ENCODE results near the gene FAM83C. TPM values are rescaled to one million over a fixed set of nuclear protein-coding genes. Genes with fewer than 3 reads are reported as not detected.

FAM83C gene
- total and polyA plus RNA-seq, 9 of the 15 experiments (the other 6 are each of a cell fraction or from before 2014, with no cell fraction given), result not detected

DNA sequence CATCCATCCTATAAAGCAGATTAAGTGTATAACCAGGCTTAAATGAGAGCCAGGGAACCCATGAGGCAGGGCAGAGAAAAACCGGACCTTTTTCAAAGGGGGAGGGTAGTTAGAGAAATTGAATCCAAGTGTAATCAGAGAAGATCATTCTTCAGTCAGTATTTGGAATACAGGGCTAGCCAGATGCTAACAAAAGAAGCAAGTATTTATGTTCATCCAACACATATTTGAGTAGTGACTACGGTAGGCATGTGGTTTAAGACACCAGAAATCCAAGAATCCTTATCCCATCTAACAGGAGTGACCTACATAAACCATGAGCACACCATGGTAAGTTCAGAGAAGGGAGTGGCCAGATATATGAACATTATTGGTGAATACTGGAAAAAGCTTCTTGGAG, 46.8 kb upstream of the FAM83C start:
- Histone ChIP-seq H3K9ac (ENCODE audit: insufficient read depth in 1 of 2, low read depth in 2 of 2, low read length in 2 of 2) (no peak overlapping the region), H3K36me3 (ENCODE audit: control insufficient read depth, insufficient read depth, low read length) (peaks cover 30% of the 10 kb centered on the region; the same call in 2 of the 3 replicates), H3K79me2 (ENCODE audit: control insufficient read depth, insufficient read depth, low read length) (0 out of 3 replicates have a peak, but pooled peaks cover 1% of the 10 kb centered on the region), H3K9me1 (ENCODE audit: control insufficient read depth, insufficient read depth, low read length) (no peaks in the 10 kb centered on the region), H3K9me3 (replicated peaks; ENCODE audit: control insufficient read depth, insufficient read depth, low read depth, low read length) (no peaks in the 10 kb centered on the region), H3K4me3 (no peak overlapping the region), H3K27me3 (ENCODE audit: control insufficient read depth in 2 of 2, insufficient read depth in 2 of 2, low read length in 2 of 2) (no peaks in the 10 kb centered on the region), H4K20me1 (replicated peaks; ENCODE audit: control insufficient read depth, insufficient read depth, low read length) (no peaks in the 10 kb centered on the region), H3K27ac (ENCODE audit: extremely low read depth, low read depth, low read length) (no peak overlapping the region), H3K4me2 (ENCODE audit: insufficient read depth, low read length) (no peak overlapping the region), H3K4me1 (replicated peaks in 1 of 2; ENCODE audit: control insufficient read depth in 2 of 2, insufficient read depth in 2 of 2, low read length in 2 of 2) (peaks cover 0 to 23% of the 10 kb centered on the region in 2 experiments; a peak in 3 of 5 replicates), H2AFZ (ENCODE audit: low read depth, low read length) (no peak overlapping the region)
- 76% methylated on average over 2 of the region's 2 CpGs for WGBS (ENCODE audit: insufficient coverage, low coverage, missing lambda C conversion rate)
- no TSS peak for BruUV-seq (replicated peaks)
- ChIA-PET CTCF (ENCODE audit: low intra/inter-chr PET ratio) (interaction anchor here (0.5 kb wide), 1 partner anchor 615 kb away, joined by 3 read pairs; the partner anchor contains the start of gene SCAND1), POLR2A (interaction anchor here (0.7 kb wide), 1 partner anchor 514 kb away, joined by 4 read pairs; no protein-coding TSS in a partner anchor)
- no peak for TF ChIP-seq NELFE (IDR thresholded peaks at IDR 0.05; ENCODE audit: insufficient read depth, insufficient read length)
- TF ChIP-seq, protein P1, sequence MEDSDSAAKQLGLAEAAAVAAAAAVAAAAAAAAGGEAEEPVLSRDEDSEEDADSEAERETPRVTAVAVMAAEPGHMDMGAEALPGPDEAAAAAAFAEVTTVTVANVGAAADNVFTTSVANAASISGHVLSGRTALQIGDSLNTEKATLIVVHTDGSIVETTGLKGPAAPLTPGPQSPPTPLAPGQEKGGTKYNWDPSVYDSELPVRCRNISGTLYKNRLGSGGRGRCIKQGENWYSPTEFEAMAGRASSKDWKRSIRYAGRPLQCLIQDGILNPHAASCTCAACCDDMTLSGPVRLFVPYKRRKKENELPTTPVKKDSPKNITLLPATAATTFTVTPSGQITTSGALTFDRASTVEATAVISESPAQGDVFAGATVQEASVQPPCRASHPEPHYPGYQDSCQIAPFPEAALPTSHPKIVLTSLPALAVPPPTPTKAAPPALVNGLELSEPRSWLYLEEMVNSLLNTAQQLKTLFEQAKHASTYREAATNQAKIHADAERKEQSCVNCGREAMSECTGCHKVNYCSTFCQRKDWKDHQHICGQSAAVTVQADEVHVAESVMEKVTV (CRISPR knock-in tag; IDR thresholded peaks at IDR 0.05), result no peak
- no peak for TF ChIP-seq BCL6 (CRISPR knock-in tag; IDR thresholded peaks at IDR 0.05)
- TF ChIP-seq KLF10 (CRISPR knock-in tag; IDR thresholded peaks at IDR 0.05), result no peak
- TF ChIP-seq SIX5 (IDR thresholded peaks at IDR 0.05; ENCODE audit: borderline replicate concordance in 1 of 2, insufficient read depth in 1 of 2, low read depth in 1 of 2, low read length in 2 of 2), result no peak
- no peak for TF ChIP-seq BRF1 (IDR thresholded peaks at IDR 0.05; ENCODE audit: borderline replicate concordance, extremely low read depth, insufficient read length)
- TF ChIP-seq, protein P2, sequence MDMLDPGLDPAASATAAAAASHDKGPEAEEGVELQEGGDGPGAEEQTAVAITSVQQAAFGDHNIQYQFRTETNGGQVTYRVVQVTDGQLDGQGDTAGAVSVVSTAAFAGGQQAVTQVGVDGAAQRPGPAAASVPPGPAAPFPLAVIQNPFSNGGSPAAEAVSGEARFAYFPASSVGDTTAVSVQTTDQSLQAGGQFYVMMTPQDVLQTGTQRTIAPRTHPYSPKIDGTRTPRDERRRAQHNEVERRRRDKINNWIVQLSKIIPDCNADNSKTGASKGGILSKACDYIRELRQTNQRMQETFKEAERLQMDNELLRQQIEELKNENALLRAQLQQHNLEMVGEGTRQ (CRISPR knock-in tag; IDR thresholded peaks at IDR 0.05), result no peak
- TF ChIP-seq, protein P3, sequence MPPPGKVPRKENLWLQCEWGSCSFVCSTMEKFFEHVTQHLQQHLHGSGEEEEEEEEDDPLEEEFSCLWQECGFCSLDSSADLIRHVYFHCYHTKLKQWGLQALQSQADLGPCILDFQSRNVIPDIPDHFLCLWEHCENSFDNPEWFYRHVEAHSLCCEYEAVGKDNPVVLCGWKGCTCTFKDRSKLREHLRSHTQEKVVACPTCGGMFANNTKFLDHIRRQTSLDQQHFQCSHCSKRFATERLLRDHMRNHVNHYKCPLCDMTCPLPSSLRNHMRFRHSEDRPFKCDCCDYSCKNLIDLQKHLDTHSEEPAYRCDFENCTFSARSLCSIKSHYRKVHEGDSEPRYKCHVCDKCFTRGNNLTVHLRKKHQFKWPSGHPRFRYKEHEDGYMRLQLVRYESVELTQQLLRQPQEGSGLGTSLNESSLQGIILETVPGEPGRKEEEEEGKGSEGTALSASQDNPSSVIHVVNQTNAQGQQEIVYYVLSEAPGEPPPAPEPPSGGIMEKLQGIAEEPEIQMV (tag; conservative IDR thresholded peaks at IDR 0.05; ENCODE audit: low read depth), result no peak
- no peak for TF ChIP-seq CREM (IDR thresholded peaks at IDR 0.05; ENCODE audit: low read depth)
- no peak for TF ChIP-seq HDAC8 (tag; IDR thresholded peaks at IDR 0.05)
- TF ChIP-seq, protein P4, sequence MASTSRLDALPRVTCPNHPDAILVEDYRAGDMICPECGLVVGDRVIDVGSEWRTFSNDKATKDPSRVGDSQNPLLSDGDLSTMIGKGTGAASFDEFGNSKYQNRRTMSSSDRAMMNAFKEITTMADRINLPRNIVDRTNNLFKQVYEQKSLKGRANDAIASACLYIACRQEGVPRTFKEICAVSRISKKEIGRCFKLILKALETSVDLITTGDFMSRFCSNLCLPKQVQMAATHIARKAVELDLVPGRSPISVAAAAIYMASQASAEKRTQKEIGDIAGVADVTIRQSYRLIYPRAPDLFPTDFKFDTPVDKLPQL (IDR thresholded peaks at IDR 0.05; ENCODE audit: extremely low read depth, insufficient read length), result no peak
- no peak for TF ChIP-seq YBX1 (IDR thresholded peaks at IDR 0.05)
- FAIRE-seq (no peak), ATAC-seq (no peak; the same call in 2 of the 3 replicates), DNase-seq (ENCODE audit: extremely low read depth in 1 of 4, low spot score in 3 of 4) (no peak)
- in situ Hi-C loops (cut with MboI), result no loop called here
- intact Hi-C loops (cut with micrococcal nuclease), result no loop called here
